IPS-20b (cell line): ENCODE measurements around the gene TRABD.
A peak's percentile ranks its signal among the peaks of the same experiment; 100 is the strongest.

ENCODE experiments used
- H3K27ac ChIP-seq: one replicate; pipeline ENCODE4 v1.5.1; 2013; ENCODE audit warnings: low read length
- H3K27me3 ChIP-seq: 2 replicates; pipeline ENCODE4 v1.6.1; 2013; ENCODE audit warnings: mild to moderate bottlenecking, low read length, inconsistent platforms; ENCODE audit not compliant: insufficient read depth
- H3K36me3 ChIP-seq: 2 replicates; pipeline ENCODE4 v1.6.1; 2013; ENCODE audit warnings: low read depth, mild to moderate bottlenecking, inconsistent platforms, low read length, moderate library complexity; ENCODE audit not compliant: insufficient read depth
- H3K4me1 ChIP-seq: 2 replicates; pipeline ENCODE4 v1.6.1; 2013; ENCODE audit warnings: mild to moderate bottlenecking, control low read depth, inconsistent platforms, low read length, moderate library complexity; ENCODE audit not compliant: insufficient read depth
- H3K4me3 ChIP-seq: 2 replicates; pipeline ENCODE4 v1.5.1; 2013; ENCODE audit warnings: mild to moderate bottlenecking, low read length, inconsistent platforms
- H3K9ac ChIP-seq: 2 replicates; pipeline ENCODE4 v1.6.1; 2013; ENCODE audit warnings: low read depth, mild to moderate bottlenecking, inconsistent platforms, low read length, moderate library complexity
- H3K9me3 ChIP-seq: 2 replicates; pipeline ENCODE4 v1.6.1; 2013; ENCODE audit warnings: mild to moderate bottlenecking, low read depth, low read length, inconsistent platforms; ENCODE audit not compliant: insufficient read depth

Gene TRABD

GRCh38 chr22:50170453-50171318 is 15.0 kb upstream of the TRABD start, which contains the start of gene PANX2:
Gene PANX2 (plus strand): TSS chr22:50170731. CDS start chr22:50170731, 0 bp downstream.
- Histone ChIP-seq H3K36me3 (no peaks in the 10 kb centered on the region), H3K4me3 (peak within 1 kb of the TSS; percentile 67), H3K4me1 (no peaks in the 10 kb centered on the region), H3K9ac (no peak within 1 kb of the TSS), H3K27ac (no peak within 1 kb of the TSS), H3K9me3 (no peaks in the 10 kb centered on the region), H3K27me3 (peaks cover 41% of the 10 kb centered on the region)

GRCh38 chr22:50171319-50171964 is 14.3 kb upstream of the TRABD start:
- no peak overlapping the region for H3K9ac ChIP-seq
- peak overlapping the region; percentile 67; the same call in 1 of the 2 replicates for H3K4me3 ChIP-seq
- H3K27me3 ChIP-seq = peaks cover 41% of the 10 kb centered on the region
- H3K9me3 ChIP-seq = no peaks in the 10 kb centered on the region
- H3K27ac ChIP-seq = no peak overlapping the region
- H3K4me1 ChIP-seq = no peaks in the 10 kb centered on the region
- no peaks in the 10 kb centered on the region for H3K36me3 ChIP-seq

- peaks cover 41% of the 10 kb centered on the region for H3K27me3 ChIP-seq
- no peaks in the 10 kb centered on the region for H3K4me1 ChIP-seq
- no peaks in the 10 kb centered on the region for H3K36me3 ChIP-seq
- no peak overlapping the region for H3K4me3 ChIP-seq
- no peaks in the 10 kb centered on the region for H3K9me3 ChIP-seq
- H3K27ac ChIP-seq = no peak overlapping the region
- no peak overlapping the region for H3K9ac ChIP-seq
Observed at GRCh38 chr22:50171965-50172421, 13.7 kb upstream of the TRABD start.

- H3K9ac ChIP-seq = no peak overlapping the region
- no peaks in the 10 kb centered on the region for H3K36me3 ChIP-seq
- peaks cover 29% of the 10 kb centered on the region for H3K27me3 ChIP-seq
- H3K9me3 ChIP-seq = no peaks in the 10 kb centered on the region
- H3K27ac ChIP-seq = no peak overlapping the region
- no peak overlapping the region for H3K4me3 ChIP-seq
- no peaks in the 10 kb centered on the region for H3K4me1 ChIP-seq
Observed at GRCh38 chr22:50173311-50173982, 12.3 kb upstream of the TRABD start.

GRCh38 chr22:50173983-50174355 is 11.7 kb upstream of the TRABD start:
- Histone ChIP-seq H3K4me3 (no peak overlapping the region), H3K27ac (no peak overlapping the region), H3K9me3 (no peaks in the 10 kb centered on the region), H3K4me1 (no peaks in the 10 kb centered on the region), H3K9ac (no peak overlapping the region), H3K36me3 (no peaks in the 10 kb centered on the region), H3K27me3 (peaks cover 24% of the 10 kb centered on the region)

GRCh38 chr22:50174382-50175190 is 11.1 kb upstream of the TRABD start:
- H3K36me3 ChIP-seq = no peaks in the 10 kb centered on the region
- no peak overlapping the region for H3K27ac ChIP-seq
- H3K4me1 ChIP-seq = no peaks in the 10 kb centered on the region
- peaks cover 18% of the 10 kb centered on the region for H3K27me3 ChIP-seq
- no peaks in the 10 kb centered on the region for H3K9me3 ChIP-seq
- H3K4me3 ChIP-seq = no peak overlapping the region
- H3K9ac ChIP-seq = no peak overlapping the region

GRCh38 chr22:50175191-50175461 is 10.6 kb upstream of the TRABD start:
- peaks cover 18% of the 10 kb centered on the region for H3K27me3 ChIP-seq
- H3K9me3 ChIP-seq = no peaks in the 10 kb centered on the region
- no peak overlapping the region for H3K9ac ChIP-seq
- H3K4me1 ChIP-seq = no peaks in the 10 kb centered on the region
- no peak overlapping the region for H3K4me3 ChIP-seq
- no peak overlapping the region for H3K27ac ChIP-seq
- no peaks in the 10 kb centered on the region for H3K36me3 ChIP-seq

GRCh38 chr22:50175921-50176849 is 9.5 kb upstream of the TRABD start:
- no peaks in the 10 kb centered on the region for H3K36me3 ChIP-seq
- H3K4me1 ChIP-seq = no peaks in the 10 kb centered on the region
- H3K27ac ChIP-seq = no peak overlapping the region
- H3K9me3 ChIP-seq = no peaks in the 10 kb centered on the region
- H3K9ac ChIP-seq = no peak overlapping the region
- H3K4me3 ChIP-seq = no peak overlapping the region
- peaks cover 12% of the 10 kb centered on the region for H3K27me3 ChIP-seq

- Histone ChIP-seq H3K4me1 (no peaks in the 10 kb centered on the region), H3K9ac (no peak overlapping the region), H3K36me3 (no peaks in the 10 kb centered on the region), H3K27me3 (peaks cover 4% of the 10 kb centered on the region; the same call in 1 of the 2 replicates), H3K4me3 (no peak overlapping the region), H3K27ac (no peak overlapping the region), H3K9me3 (no peaks in the 10 kb centered on the region)
Observed at GRCh38 chr22:50176850-50177536, 8.7 kb upstream of the TRABD start.
